ENCODE measurements around the gene VPS13D. TPM values are rescaled to one million over a fixed set of nuclear protein-coding genes. Genes with fewer than 3 reads are reported as not detected.

The VPS13D gene
- total and polyA plus RNA-seq, 2 of the 4 experiments (the other 2 are of a cell fraction), result 9.0 to 16.3 TPM

GRCh38 chr1:12508849-12509248 is 279.0 kb downstream of the VPS13D start:
- no peaks in the 10 kb centered on the region for H3K9me3 ChIP-seq (ENCODE audit: control insufficient read depth, insufficient read depth, low read length)
- no peak overlapping the region for H3K18ac ChIP-seq (ENCODE audit: low read depth, low read length)
- H4K20me1 ChIP-seq (ENCODE audit: insufficient read depth, low read length), result no peaks in the 10 kb centered on the region
- no peak overlapping the region for H3K9ac ChIP-seq (ENCODE audit: low read depth, low read length)
- dilution Hi-C loops (cut with HindIII; ENCODE audit: low sequenced_read_pairs, unreplicated experiment) (no loop called here), intact Hi-C loops (cut with micrococcal nuclease) (no loop called here), in situ Hi-C loops (cut with MboI; ENCODE audit: low sequenced_read_pairs) (no loop called here)
- H4K91ac ChIP-seq (ENCODE audit: insufficient read depth, low read depth, low read length), result no peak overlapping the region
- no peaks in the 10 kb centered on the region for H3K79me1 ChIP-seq (ENCODE audit: low read depth in 1 of 2, low read length in 2 of 2)
- H2BK120ac ChIP-seq (ENCODE audit: low read depth, low read length), result no peak overlapping the region
- no peak for TF ChIP-seq USF2 (IDR thresholded peaks at IDR 0.05; ENCODE audit: low read depth, low read length)
- TF ChIP-seq CEBPB (IDR thresholded peaks at IDR 0.05; ENCODE audit: low read depth, low read length), result no peak
- no peak for TF ChIP-seq RAD21 (IDR thresholded peaks at IDR 0.05; ENCODE audit: low read length)
- no peak for TF ChIP-seq MAFK (IDR thresholded peaks at IDR 0.05; ENCODE audit: low read depth, low read length)
- no peak for TF ChIP-seq SMC3 (IDR thresholded peaks at IDR 0.05; ENCODE audit: low read depth, low read length)
- no peak for TF ChIP-seq MXI1 (IDR thresholded peaks at IDR 0.05; ENCODE audit: borderline replicate concordance, low read depth, low read length)
- no peak for TF ChIP-seq FOS (IDR thresholded peaks at IDR 0.05; ENCODE audit: low read depth, low read length)
- TF ChIP-seq RCOR1 (IDR thresholded peaks at IDR 0.05; ENCODE audit: insufficient replicate concordance, low read length), result no peak
- TF ChIP-seq CHD1 (IDR thresholded peaks at IDR 0.05; ENCODE audit: low read depth, low read length), result no peak
- TF ChIP-seq RFX5 (IDR thresholded peaks at IDR 0.05; ENCODE audit: low read depth, low read length), result no peak
- TF ChIP-seq MAZ (IDR thresholded peaks at IDR 0.05; ENCODE audit: borderline replicate concordance, low read depth, low read length), result no peak
- TF ChIP-seq BHLHE40 (IDR thresholded peaks at IDR 0.05; ENCODE audit: low read depth, low read length), result no peak
- H3K4me1 ChIP-seq (ENCODE audit: control insufficient read depth, insufficient read depth, low read length), result peaks cover 14% of the 10 kb centered on the region
- H4K8ac ChIP-seq (ENCODE audit: low read depth in 2 of 2, low read length in 2 of 2), result no peak overlapping the region
- ATAC-seq (ENCODE audit: low read depth), result no peak
- ChIA-PET CTCF (no interaction called here), POLR2A (ENCODE audit: unreplicated experiment) (no interaction called here)
- H3K56ac ChIP-seq (ENCODE audit: extremely low read depth, insufficient read depth, low read length), result no peak overlapping the region
- H3K9me1 ChIP-seq (ENCODE audit: insufficient read depth, low read length), result peaks cover 13% of the 10 kb centered on the region
- H2BK5ac ChIP-seq (ENCODE audit: low read depth, low read length, poor library complexity, severe bottlenecking), result no peak overlapping the region
- H2BK15ac ChIP-seq (ENCODE audit: low read depth, low read length), result no peak overlapping the region
- H2BK20ac ChIP-seq (ENCODE audit: low read depth, low read length), result no peak overlapping the region
- 93 to 100% methylated on average over 1 to 10 of the region's 11 CpGs for WGBS, 2 experiments (ENCODE audit: extremely low coverage in 2 of 2, insufficient read length in 1 of 2)
- H3K4me3 ChIP-seq (ENCODE audit: insufficient read depth, low read depth, low read length), result no peak overlapping the region
- no peak for DNase-seq
- no peak overlapping the region for H4K5ac ChIP-seq (ENCODE audit: low read depth, low read length)
- no peak overlapping the region for H2AFZ ChIP-seq (replicated peaks; ENCODE audit: low read length, poor library complexity)
- no peak overlapping the region for H3K14ac ChIP-seq (replicated peaks; ENCODE audit: low read depth, low read length)
- no TSS peak for BruUV-seq (replicated peaks)
- no peak overlapping the region for H3K4ac ChIP-seq (ENCODE audit: low read depth, low read length)
- no peak overlapping the region for H2AK9ac ChIP-seq (replicated peaks; ENCODE audit: low read depth, low read length, poor library complexity)
- H3K23ac ChIP-seq (ENCODE audit: low read depth, low read length), result no peak overlapping the region
- H2AK5ac ChIP-seq (ENCODE audit: low read depth, low read length), result no peak overlapping the region
- H3K36me3 ChIP-seq (ENCODE audit: control insufficient read depth, insufficient read depth, low read length), result peaks cover 12% of the 10 kb centered on the region; the same call in 1 of the 2 replicates
- no peak overlapping the region for H3K4me2 ChIP-seq (ENCODE audit: low read depth, low read length)
- no peaks in the 10 kb centered on the region for H3K27me3 ChIP-seq (ENCODE audit: control insufficient read depth, insufficient read depth, low read length)
- no peak overlapping the region for H3K27ac ChIP-seq (ENCODE audit: insufficient read depth, low read length)
